Loucy (cell line): ENCODE results near the gene NSD1.

ENCODE experiments used
- H2AFZ ChIP-seq: fragments of 200-600 bp; sonication (generic); 2 replicates; pipeline ENCODE4 v1.6.0; 2016; ENCODE audit warnings: antibody characterized with exemption, mild to moderate bottlenecking, low read length, moderate library complexity
- H3F3A ChIP-seq: fragments of 200-600 bp; 2 replicates; pipeline ENCODE4 v1.6.0; 2016; ENCODE audit warnings: antibody characterized with exemption, low read depth, mild to moderate bottlenecking
- H3K27me3 ChIP-seq: fragments of 200-600 bp; sonication (generic); 2 replicates; pipeline ENCODE4 v1.6.1; 2014; ENCODE audit warnings: low read length, mild to moderate bottlenecking; ENCODE audit not compliant: insufficient read depth, poor library complexity, severe bottlenecking
- H3K36me3 ChIP-seq: fragments of 200-600 bp; sonication (generic); 2 replicates; pipeline ENCODE4 v1.6.1; 2016; ENCODE audit warnings: low read length; ENCODE audit not compliant: insufficient read depth
- H3K4me1 ChIP-seq: fragments of 200-600 bp; sonication (generic); 2 replicates; pipeline ENCODE4 v1.5.1; 2014; ENCODE audit warnings: low read length, mild to moderate bottlenecking; ENCODE audit not compliant: insufficient read depth, poor library complexity, severe bottlenecking
- H3K4me2 ChIP-seq: fragments of 200-600 bp; sonication (generic); 2 replicates; pipeline ENCODE4 v1.6.0; 2014; ENCODE audit warnings: antibody characterized with exemption, low read length, low read depth, mild to moderate bottlenecking; ENCODE audit not compliant: poor library complexity, severe bottlenecking
- H3K4me3 ChIP-seq: fragments of 200-600 bp; sonication (generic); 2 replicates; pipeline ENCODE4 v1.5.1; 2014; ENCODE audit warnings: low read length, mild to moderate bottlenecking, mixed read lengths; ENCODE audit not compliant: poor library complexity, severe bottlenecking
- H3K79me2 ChIP-seq: fragments of 200-600 bp; sonication (generic); 2 replicates; pipeline ENCODE4 v1.6.1; 2014; ENCODE audit warnings: low read length; ENCODE audit not compliant: insufficient read depth
- H3K9ac ChIP-seq: fragments of 200-600 bp; sonication (generic); 2 replicates; pipeline ENCODE4 v1.6.0; 2014; ENCODE audit warnings: mild to moderate bottlenecking, low read depth, low read length, moderate library complexity; ENCODE audit not compliant: poor library complexity, severe bottlenecking
- H3K9me2 ChIP-seq: fragments of 200-600 bp; sonication (generic); replicated peaks from 2 replicates; pipeline ENCODE4 v1.6.1; 2016; ENCODE audit warnings: low read depth, low read length, mixed read lengths
- H3K9me3 ChIP-seq: fragments of 200-600 bp; sonication (generic); 2 replicates; pipeline ENCODE4 v1.6.1; 2014; ENCODE audit warnings: mild to moderate bottlenecking, antibody characterized with exemption, low read length, low read depth; ENCODE audit not compliant: insufficient read depth
- H4K20me1 ChIP-seq: fragments of 200-600 bp; sonication (generic); 2 replicates; pipeline ENCODE4 v1.6.0; 2014; ENCODE audit warnings: antibody characterized with exemption, low read length, mild to moderate bottlenecking; ENCODE audit not compliant: insufficient read depth, poor library complexity, severe bottlenecking
- CTCF ChIP-seq: fragments of 200-600 bp; sonication (generic); conservative IDR thresholded peaks from 2 replicates; pipeline ENCODE4 v1.5.1; 2014; ENCODE audit warnings: mild to moderate bottlenecking, antibody characterized with exemption, low read length
- EZH2phosphoT487 ChIP-seq: fragments of 200-600 bp; IDR thresholded peaks from 2 replicates; pipeline ENCODE4 v1.6.1; 2018; ENCODE audit warnings: antibody characterized with exemption, mild to moderate bottlenecking, moderate library complexity, borderline replicate concordance

NSD1 gene

GRCh38 chr5:177271113-177271512 is 137.5 kb downstream of the NSD1 start:
- H4K20me1 ChIP-seq, result no peaks in the 10 kb centered on the region
- no peaks in the 10 kb centered on the region for H3K4me1 ChIP-seq
- TF ChIP-seq CTCF (no peak), EZH2phosphoT487 (no peak)
- no peaks in the 10 kb centered on the region for H3F3A ChIP-seq
- H3K4me2 ChIP-seq, result no peak overlapping the region
- H3K79me2 ChIP-seq, result no peaks in the 10 kb centered on the region
- H3K9me2 ChIP-seq, result no peaks in the 10 kb centered on the region
- no peaks in the 10 kb centered on the region for H3K27me3 ChIP-seq
- no peaks in the 10 kb centered on the region for H3K9me3 ChIP-seq
- peaks cover 39% of the 10 kb centered on the region; the same call in 1 of the 2 replicates for H3K36me3 ChIP-seq
- H3K9ac ChIP-seq, result no peak overlapping the region
- no peak overlapping the region for H3K4me3 ChIP-seq
- no peak overlapping the region for H2AFZ ChIP-seq

GRCh38 chr5:177275883-177276282 is 142.3 kb downstream of the NSD1 start:
- TF ChIP-seq CTCF, result no peak
- no peak for TF ChIP-seq EZH2phosphoT487
- no peaks in the 10 kb centered on the region for H3K4me1 ChIP-seq
- no peak overlapping the region for H3K4me2 ChIP-seq
- H3K36me3 ChIP-seq, result peaks cover 23% of the 10 kb centered on the region; the same call in 1 of the 2 replicates
- H3K79me2 ChIP-seq, result no peaks in the 10 kb centered on the region
- no peak overlapping the region for H3K9ac ChIP-seq
- H3K9me3 ChIP-seq, result no peaks in the 10 kb centered on the region
- no peaks in the 10 kb centered on the region for H3K27me3 ChIP-seq
- no peaks in the 10 kb centered on the region for H3K9me2 ChIP-seq
- H2AFZ ChIP-seq, result no peak overlapping the region
- no peaks in the 10 kb centered on the region for H4K20me1 ChIP-seq
- no peaks in the 10 kb centered on the region for H3F3A ChIP-seq
- no peak overlapping the region for H3K4me3 ChIP-seq

GRCh38 chr5:177276886-177277285 is 143.3 kb downstream of the NSD1 start:
- no peak for TF ChIP-seq EZH2phosphoT487
- H3K9me2 ChIP-seq, result no peaks in the 10 kb centered on the region
- no peak overlapping the region for H2AFZ ChIP-seq
- no peaks in the 10 kb centered on the region for H3K27me3 ChIP-seq
- no peaks in the 10 kb centered on the region for H4K20me1 ChIP-seq
- no peak overlapping the region for H3K4me2 ChIP-seq
- no peaks in the 10 kb centered on the region for H3K9me3 ChIP-seq
- no peaks in the 10 kb centered on the region for H3K79me2 ChIP-seq
- no peaks in the 10 kb centered on the region for H3F3A ChIP-seq
- peaks cover 24% of the 10 kb centered on the region; the same call in 1 of the 2 replicates for H3K36me3 ChIP-seq
- no peaks in the 10 kb centered on the region for H3K4me1 ChIP-seq
- no peak overlapping the region for H3K4me3 ChIP-seq
- no peak overlapping the region for H3K9ac ChIP-seq

- H3K4me2 ChIP-seq, result no peak overlapping the region
- no peaks in the 10 kb centered on the region for H3K4me1 ChIP-seq
- H3F3A ChIP-seq, result no peaks in the 10 kb centered on the region
- H3K27me3 ChIP-seq, result no peaks in the 10 kb centered on the region
- no peaks in the 10 kb centered on the region for H3K9me3 ChIP-seq
- no peaks in the 10 kb centered on the region for H3K79me2 ChIP-seq
- no peaks in the 10 kb centered on the region for H3K9me2 ChIP-seq
- no peak overlapping the region for H3K9ac ChIP-seq
- no peak for TF ChIP-seq CTCF
- no peak for TF ChIP-seq EZH2phosphoT487
- no peak overlapping the region for H3K4me3 ChIP-seq
- peaks cover 53% of the 10 kb centered on the region; the same call in 1 of the 2 replicates for H3K36me3 ChIP-seq
- H4K20me1 ChIP-seq, result no peaks in the 10 kb centered on the region
- H2AFZ ChIP-seq, result no peak overlapping the region
Measured at GRCh38 chr5:177288191-177288590, 154.6 kb downstream of the NSD1 start.
